ENCODE measurements around the gene B4GALT1.

DNA sequence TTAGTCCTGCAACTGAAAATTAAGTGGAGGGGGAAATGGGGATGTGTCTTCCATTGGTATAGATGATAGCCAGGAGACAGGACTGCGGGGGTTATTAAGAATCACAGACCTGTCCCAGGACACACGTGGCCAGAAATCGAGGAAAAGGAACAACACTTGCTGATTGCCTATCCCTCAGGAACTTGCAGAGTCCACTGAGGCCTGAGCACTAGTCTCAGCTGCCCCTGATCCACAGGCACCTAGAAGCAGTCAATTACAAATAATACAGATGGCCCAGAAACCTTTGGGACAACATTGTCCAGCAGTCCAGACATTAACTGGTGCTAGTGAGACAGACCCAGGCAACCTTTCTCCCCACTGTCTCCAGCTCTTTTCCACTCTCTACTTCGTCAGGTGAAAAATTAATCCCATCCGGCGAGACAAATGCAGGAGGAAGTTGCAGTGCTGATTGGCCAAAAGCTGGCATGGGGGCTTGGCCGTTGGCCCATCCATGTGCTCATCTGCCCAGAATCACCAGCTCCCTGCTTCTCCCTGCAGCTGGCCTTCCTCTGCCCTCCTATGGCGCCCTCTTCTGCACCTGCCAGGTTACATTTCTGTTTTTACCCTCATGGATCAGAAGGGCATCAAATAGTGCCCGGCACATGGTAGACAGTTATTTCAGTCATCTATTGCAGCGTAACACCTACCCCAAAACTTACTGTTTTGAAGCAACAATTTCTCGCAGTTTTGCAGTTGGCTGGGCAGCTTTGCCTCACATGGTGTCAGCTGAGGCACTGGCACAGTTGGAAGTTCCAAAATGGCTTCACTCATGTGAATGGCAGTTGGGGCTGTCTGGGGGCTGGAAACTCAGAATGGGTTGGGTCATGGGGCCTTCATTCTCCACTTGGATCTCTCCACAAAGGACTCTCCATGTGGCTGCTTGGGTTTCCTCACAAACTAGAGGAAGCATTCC, 3.6 kb upstream of the B4GALT1 start:
- TF ChIP-seq, protein P1, sequence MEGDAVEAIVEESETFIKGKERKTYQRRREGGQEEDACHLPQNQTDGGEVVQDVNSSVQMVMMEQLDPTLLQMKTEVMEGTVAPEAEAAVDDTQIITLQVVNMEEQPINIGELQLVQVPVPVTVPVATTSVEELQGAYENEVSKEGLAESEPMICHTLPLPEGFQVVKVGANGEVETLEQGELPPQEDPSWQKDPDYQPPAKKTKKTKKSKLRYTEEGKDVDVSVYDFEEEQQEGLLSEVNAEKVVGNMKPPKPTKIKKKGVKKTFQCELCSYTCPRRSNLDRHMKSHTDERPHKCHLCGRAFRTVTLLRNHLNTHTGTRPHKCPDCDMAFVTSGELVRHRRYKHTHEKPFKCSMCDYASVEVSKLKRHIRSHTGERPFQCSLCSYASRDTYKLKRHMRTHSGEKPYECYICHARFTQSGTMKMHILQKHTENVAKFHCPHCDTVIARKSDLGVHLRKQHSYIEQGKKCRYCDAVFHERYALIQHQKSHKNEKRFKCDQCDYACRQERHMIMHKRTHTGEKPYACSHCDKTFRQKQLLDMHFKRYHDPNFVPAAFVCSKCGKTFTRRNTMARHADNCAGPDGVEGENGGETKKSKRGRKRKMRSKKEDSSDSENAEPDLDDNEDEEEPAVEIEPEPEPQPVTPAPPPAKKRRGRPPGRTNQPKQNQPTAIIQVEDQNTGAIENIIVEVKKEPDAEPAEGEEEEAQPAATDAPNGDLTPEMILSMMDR (IDR thresholded peaks at IDR 0.05; ENCODE audit: poor library complexity): peak; percentile 29
- no peak for TF ChIP-seq EZH2phosphoT487 (IDR thresholded peaks at IDR 0.05; ENCODE audit: low read depth, severe bottlenecking, unreplicated experiment)

Data from hepatocyte (in vitro differentiated cells).